NOMO-1 treated with DMSO at 0.1 percent for 48 hours (cell line): Measurements from ENCODE around the gene VPS13C.

Experiments
- DNase-seq: peaks from one replicate; lab custom pipeline; 2025; ENCODE audit not compliant: unreplicated experiment; lab: John Stamatoyannopoulos, UW

VPS13C gene

DNA sequence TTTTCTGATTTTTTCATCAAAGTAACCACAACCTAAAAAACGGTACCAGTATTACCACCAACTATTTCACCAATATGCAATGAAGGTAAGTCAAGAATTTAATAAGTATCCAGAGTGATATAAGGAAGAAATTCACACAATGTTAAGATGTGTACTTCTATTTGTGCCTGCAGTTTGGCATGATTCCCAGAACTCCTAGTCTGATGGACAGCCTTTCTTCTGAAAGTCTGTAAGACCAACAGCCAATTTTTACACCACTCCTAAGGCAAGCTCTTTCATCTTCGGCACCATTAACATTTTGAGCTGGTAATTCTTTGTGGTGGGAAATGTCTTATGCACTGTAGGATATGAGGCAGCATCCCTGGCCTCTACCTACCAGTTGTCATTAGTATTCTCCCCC, 108.3 kb downstream of the VPS13C start:
- DNase-seq = no peak

DNA sequence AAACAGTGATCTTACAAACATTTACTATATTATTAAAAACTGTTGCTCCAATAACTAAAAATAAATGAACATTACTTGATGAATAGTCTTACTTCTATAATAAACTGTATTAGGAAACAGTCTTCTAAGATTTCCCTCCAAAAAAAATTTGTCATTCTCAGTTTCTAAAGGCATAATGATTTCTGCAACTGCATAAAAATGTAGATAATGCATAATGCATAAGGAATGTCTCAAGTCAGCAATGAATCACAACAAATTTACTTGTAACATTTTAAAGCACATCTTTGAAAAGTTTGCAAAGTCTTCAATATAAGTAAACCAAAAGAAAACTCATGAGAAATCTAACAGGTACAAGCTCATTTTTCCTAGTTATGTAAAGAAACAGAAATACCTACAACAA, 113.5 kb downstream of the VPS13C start:
- no peak for DNase-seq

DNA sequence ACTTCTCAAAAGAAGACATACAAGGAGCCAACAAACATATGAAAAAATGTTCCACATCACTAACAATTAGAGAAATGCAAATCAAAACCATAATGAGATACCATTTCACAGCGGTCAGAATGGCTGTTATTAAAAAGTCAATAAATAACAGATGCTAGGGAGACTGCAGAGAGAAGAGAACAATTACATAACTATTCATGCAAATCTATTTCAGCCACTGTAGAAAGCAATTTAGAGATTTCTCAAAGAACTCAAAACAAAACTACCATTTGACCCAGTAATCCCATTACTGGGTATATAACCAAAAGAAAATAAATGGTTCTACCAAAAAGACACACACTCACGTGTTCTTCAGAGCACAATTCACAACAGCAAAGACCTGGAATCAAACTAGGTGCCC, 116.3 kb downstream of the VPS13C start:
- DNase-seq = no peak

DNA sequence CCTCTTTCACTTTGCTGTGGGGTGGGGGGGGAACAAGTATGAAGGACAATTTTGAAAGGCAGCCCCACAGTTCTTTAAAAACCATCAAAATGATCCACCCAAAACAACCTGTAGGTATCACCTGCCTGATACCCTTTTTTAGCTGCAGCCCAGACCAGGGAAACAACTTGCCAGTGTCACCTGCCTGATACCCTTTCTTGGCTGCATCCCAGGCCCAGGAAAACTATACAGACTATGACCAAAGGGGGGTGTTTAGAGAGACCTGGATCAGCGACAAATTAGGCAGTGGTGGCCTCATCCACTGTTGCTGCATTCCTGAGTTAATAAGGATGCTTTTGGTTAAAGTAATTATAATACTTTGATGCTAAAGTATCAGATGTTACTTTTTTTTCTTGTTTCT, 122.0 kb downstream of the VPS13C start:
- DNase-seq = no peak

DNA sequence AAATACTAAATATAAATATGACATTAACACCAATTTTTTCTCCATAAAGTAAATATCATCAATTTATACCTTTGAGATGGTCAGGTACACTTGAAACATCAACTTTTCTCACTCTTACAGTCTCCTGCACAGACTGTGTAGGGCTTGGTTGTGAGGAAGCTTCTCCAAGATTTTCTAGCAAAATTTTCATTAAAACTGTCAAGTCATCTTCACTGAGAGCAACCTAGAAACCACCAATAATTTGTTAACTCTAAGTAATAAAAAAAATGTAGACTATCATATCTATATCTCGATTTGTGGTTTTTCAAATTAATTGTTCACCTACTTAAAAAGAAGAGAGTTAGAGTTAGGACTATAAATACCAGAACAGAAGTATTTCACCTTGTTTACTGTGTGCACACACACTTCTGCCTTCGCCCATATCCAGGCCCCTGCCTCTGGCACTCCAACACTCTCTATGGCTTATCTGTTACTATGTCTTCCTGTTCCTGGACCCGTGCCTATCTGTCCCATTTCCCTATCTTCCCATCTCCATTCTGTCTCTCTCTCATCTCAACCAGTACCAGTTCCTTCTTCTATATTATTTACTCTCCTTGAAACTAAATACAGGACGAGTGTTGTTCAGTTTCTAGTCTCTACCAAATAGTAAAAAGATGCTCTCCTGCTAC, 123.6 kb downstream of the VPS13C start:
- DNase-seq = no peak

DNA sequence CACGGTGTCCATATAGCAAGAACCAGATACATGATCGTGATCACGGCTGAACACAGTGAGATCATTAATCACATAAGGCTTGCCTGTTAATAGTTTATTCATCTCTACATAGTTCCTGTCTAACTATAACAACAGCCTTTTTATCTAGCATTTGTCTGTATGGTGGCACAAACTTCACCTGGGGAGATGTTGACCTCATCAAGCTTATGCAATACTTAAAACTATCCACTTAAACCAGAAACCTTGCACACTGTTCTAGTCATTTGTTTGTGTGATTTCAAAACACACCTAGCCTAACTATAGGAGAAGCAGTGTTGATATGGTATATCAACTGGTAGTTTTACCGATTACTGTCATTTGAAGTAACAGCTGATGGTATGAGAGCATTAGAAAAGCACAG, 124.8 kb downstream of the VPS13C start:
- DNase-seq = no peak

DNA sequence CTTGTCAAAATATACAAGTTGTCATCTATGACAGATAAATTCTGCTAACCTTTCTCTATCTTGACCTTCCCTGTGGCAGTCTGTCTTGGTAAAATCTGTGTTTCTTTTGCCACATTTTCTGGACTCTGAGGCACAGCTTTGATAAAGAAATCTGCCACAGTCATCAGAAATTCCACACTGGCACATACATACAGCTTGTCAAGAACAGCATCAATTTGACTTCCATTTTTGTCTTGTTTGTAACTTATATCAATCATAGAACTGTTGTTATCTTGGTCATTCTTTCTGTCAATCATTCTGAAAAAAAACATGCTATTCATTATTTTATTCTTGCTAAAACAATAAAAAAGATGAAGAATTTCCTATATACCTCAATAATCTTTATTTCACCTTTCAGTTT, 130.8 kb downstream of the VPS13C start:
- DNase-seq = no peak

DNA sequence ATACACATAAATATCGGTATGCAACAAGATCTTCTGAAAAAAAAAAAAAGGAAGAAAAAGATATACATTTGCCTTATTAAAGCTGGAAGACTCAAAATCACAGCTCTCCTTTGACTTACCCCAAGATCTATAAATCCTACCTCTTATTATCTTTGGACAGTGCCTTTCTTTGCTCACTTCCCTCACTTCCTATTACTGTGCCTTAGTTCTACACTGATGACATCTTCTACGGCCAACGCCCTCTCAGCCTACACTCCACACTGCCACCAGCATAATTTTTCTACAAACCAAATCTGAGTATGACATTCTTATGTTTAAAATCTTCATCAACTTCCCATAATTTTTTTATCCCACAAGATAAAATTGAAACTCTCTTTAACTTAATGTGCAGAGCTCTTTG, 137.1 kb downstream of the VPS13C start:
- no peak for DNase-seq

DNA sequence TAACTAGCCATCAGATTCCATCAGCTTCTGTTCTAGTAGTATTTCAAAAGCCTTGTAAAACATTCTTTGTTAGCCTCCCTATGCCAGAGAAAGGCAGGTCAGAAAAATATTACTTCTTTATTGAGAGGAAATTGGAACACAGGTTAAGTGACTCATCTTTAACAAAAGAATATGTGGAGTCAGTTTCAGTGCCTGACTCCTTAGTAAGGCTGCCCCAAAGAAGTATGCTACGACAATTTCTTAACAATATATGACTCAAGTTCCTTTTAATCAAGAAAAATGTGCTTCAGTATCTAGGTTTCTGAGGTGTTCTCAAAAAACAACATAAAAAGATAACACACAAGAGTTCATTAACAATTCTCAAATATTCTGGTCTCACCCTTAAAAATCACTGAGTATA, 139.2 kb downstream of the VPS13C start:
- DNase-seq = no peak

DNA sequence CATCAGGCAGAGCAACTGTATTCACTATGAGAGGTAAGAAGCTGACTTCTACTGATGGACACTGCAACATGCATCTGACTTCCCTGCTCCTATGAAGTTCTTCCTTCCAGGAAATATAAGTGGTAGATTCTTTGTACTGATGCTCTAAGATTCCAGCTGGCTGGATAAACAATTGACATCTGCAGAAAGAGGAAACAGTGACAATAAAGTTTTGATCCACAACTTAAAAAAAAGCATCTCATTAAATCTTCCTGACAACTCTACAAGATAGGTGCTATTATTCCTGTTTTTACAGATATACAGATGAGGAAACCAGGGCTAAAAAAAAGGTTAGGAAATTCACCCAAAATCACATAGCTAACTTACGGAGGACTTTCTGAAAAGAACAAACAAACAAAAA, 142.8 kb downstream of the VPS13C start:
- DNase-seq = no peak

DNA sequence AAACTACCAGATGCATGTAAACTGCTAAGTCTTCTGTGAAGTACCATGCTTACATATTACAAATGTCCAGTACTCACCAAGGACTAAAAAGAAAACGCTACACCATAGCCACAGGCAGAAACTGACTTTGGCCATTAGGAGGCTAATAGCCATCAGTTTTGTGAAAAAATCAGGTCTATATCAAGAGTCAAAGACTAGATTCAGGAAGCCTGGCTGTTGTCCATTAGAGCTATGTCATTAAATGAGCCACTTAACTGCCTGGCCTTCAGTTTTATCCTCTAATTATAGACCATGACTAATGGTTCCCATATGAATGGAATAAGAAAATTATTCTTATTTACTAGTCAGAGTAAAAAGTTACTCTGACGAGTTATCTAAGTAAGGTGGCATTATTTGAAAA, 144.1 kb downstream of the VPS13C start:
- DNase-seq = no peak

DNA sequence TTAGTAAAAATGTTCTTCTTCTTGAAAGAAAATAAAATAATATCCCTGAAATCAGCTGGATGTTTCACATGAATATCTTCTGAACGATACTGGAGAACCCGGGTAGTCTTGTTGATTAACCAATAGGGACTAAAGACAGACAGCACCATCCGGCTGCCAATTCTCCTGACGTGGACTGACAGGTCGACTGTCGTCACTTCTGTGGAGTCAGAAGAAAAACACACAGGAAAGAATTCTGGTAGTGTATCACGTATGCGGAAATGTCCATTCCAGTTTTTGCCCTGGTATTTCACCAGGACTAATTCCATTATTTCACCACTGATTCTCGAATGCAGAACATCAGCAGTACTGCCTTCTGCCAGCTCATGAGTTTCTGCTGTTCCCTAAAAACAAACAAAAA, 144.6 kb downstream of the VPS13C start:
- no peak for DNase-seq

DNA sequence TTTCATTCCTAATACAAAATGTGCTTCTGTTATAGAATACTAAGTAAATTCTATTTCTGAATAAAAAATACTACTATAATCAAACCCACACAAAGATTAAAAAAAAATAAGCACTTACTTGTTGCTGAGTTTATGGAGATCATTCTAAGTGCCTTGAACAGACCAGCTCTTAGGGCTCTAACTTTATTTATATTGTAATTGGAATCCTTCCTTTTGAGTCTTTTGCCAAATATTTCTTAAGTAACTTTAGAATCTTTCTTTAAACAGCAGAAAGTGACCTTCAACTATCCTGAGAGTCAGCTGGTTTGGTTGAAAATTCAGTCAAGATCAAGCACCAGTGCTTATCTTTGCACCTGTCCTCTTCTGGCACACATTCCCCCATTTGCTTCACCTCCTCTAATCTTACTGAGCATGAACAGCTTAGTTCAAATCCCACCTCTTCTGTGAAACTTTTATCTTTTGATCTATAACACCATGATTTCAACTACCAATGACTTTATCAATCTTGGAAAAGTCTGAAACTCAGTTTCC, 149.3 kb downstream of the VPS13C start:
- DNase-seq = no peak

DNA sequence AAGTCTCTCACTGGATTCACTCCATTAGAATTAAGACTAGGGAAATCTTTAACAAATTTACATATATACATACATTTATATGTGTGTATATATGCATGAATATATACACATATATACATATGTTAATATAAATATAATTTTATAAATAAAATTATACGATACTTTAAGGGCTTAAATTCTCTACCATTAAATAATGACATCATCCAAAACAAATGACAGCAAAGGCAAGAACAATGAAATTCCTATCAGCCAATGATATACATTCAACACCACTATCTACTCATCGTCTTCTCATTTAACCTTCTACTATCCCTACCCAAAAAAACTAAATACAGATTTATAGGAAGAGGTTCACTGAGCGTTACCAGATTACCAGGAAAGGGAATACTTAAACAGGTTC, 152.0 kb downstream of the VPS13C start:
- no peak for DNase-seq

DNA sequence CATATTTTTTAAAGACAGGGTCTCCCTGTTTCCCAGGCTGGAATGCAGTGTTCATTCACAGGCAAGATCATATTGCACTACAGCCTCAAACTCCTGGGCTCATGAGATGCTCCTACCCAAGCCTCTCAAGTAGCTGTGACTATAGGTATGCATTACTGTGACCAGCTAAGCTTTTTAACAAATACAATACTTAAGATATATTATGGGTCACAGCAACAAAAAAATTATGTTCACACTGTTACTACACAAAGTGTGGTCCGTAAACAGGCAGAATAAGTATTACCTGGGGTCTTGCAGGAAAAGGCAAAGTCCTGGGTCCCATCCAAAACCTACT, 152.5 kb downstream of the VPS13C start:
- DNase-seq = no peak

DNA sequence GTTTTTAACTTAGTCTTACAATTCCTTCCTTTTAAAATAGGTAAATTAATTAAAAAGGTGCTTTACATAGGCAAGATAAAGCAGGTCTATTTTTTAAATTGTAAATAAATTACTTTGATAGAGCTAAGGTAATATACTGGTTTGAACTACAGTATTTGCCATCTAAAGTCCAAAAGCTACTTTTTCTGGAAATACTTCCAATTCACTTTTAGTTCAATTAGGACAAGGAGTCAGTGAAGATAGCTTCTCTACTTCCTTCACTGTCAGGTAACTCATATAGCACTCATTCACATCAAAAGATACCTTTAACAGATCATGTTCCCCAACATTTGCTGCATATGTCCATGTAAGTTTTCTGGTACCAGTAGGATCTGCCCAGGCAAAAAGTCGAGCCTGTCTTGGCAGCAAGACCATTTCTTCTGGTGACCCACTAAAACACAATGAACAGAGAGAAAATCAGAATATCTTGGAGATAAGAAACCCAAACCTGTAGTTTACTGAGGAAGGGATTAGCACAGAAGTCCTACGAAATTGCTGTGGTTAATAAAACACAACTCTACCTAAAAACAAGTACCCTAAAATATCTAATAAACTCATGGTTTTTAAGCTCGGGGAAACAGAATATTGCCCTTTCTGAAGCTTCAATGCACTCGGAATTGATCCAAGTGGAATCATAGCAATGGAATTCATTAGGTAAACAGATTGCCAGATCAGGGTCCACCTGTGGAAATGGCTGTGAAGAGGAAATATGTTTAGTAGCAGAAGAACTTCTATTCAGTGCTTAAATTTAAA, 153.1 kb downstream of the VPS13C start:
- no peak for DNase-seq

DNA sequence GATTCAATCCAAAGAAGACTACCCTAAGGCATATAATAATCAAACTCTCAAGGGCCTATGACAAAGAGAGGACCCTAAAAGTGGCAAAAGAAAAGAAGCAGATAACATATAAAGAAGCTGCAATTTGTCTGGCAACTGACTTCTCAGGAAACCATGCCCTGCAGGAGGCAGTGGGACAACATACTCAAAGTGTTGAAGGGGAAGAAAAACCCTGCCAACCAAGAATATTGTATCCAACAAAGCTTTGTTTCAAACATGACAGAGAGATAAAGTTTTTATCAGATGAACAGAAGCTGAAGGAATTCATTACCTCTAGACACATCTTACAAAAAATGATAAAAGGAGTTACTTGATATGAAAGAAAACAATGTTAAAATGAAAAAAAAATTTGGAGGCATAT, 167.1 kb downstream of the VPS13C start:
- no peak for DNase-seq

DNA sequence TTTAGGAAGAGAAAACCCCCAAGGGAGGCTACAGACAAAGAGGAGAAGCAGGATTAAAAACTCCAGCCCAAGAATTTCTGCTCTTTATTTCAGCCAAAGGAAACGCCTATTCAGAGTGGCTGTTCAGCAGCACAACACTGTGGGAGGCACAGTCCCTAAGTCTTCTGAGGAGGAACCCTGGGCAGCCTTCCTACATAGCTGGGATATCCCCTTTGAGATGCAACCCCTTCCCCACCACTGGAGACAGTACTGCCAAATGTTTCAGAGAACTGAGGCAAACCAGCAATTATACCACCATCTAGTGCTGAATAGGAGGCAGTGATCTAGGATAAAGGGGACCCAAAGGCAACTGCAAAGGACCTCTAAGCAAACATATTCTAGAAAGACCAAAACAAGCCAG, 168.1 kb downstream of the VPS13C start:
- no peak for DNase-seq

DNA sequence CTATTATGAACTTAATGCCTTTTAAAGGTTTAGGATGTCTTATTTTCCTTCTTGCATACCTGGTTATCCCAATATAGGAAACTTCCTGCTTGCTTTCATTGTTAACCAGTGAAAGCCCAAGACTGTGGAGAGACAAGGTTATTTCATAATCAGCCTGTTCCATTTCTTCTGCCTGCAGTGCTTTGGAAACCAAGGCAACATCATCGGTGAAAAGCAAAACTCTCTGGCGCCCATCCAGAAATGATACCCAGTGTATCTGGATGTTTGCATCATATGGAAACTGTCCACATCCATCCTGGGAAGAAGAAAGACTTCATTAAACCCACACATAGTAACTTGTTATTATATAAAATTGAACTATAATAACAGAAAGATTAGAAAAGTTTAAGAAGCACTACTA, 170.1 kb downstream of the VPS13C start:
- DNase-seq = no peak

DNA sequence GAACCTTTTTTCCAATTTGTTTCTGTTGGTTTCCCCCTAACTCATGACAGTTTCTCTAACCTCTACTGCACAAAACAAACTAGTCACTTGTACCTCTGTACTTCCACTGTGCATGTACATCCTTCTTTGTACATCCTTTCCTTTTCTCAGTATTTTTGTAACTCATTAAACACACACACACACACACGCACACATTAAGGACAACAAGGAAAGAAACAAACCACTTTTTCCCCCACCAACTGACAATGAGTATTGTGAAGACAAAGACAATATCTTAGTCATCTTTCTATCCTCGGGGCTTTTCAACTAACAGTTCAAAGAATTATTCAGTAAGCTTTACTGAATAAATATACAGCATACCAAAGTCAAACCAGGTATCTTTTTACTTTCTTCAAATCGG, 170.5 kb downstream of the VPS13C start:
- DNase-seq = no peak

DNA sequence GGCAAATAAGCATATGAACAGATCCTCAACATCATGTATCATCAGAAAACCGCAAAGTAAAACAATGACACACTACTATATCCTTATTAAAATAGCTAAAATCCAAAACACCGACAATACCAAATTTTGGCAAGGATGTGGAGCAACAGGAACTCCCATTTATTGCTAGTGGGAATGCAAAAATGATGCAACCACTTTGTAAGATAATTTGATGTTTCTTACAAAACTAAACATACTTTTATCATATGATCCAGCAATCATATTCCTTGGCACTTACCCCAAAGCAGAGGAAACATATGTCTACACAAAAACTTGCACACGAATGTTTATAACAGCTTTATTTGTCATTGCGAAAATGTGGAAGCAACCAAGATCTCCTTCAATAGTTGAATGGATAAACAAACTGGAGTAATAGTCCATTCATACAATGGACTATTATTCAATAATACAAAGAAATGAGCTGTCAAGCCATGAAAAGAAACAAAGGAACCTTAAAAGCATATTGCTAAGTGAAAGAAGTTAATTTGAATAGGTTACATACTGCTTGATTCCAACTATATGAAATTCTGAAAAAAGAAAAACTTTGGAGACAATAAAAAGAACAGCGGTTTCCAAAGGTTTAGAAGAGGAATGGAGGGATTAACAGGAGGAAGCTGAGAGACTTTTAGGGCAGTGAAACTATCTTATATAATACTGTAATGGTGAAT, 172.0 kb downstream of the VPS13C start:
- DNase-seq = no peak

DNA sequence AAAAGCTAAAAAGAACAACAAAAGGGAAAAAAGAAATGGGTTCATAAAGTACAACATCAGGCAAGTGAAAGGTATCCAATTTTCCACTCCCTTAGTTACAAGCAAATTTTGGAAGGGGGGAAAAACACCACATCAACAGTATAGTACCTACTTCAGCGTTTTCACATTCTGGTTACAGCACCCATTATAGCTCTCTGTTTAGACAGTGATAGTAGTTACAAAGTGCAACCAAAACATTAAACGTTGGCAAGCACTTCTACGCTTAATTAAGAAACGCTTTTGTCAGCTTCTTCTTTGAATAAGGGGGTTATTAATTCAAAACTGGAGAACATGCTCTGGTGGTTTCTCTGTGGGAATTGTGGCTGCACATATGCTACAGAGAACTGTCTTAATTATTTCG, 180.2 kb downstream of the VPS13C start:
- no peak for DNase-seq
